Sigmoid colon (tissue), 7 donors: Measurements from ENCODE around the gene NUDC. TPM values are rescaled to one million over a fixed set of nuclear protein-coding genes. Genes with fewer than 3 reads are reported as not detected.

ENCODE experiments used
- DNase-seq: peaks from one replicate; pipeline ENCODE4 v3.0.0-alpha.2; 2019
- H3K27ac ChIP-seq, 4 donors: fragments of 200-600 bp; sonication (generic); one replicate each; pipeline ENCODE4 v1.5.1; 2016 to 2019; ENCODE audit warnings: mild to moderate bottlenecking in 1 of 4
- H3K27me3 ChIP-seq, 3 donors: fragments of 200-600 bp; sonication (generic); one replicate each; pipeline ENCODE4 v1.5.1; 2019; ENCODE audit warnings: mild to moderate bottlenecking in 1 of 3
- H3K36me3 ChIP-seq, 4 donors: fragments of 200-600 bp; sonication (generic); one replicate each; pipeline ENCODE4 v1.5.1; 2016 to 2019
- H3K4me1 ChIP-seq, 4 donors: fragments of 200-600 bp; sonication (generic); one replicate each; pipeline ENCODE4 v1.5.1; 2017 to 2019
- H3K4me3 ChIP-seq, 4 donors: fragments of 200-600 bp; sonication (generic); one replicate each; pipeline ENCODE4 v1.5.1; 2017 to 2019; ENCODE audit warnings: mild to moderate bottlenecking in 2 of 4, moderate library complexity in 1 of 4
- H3K9me3 ChIP-seq, 4 donors: fragments of 200-600 bp in 3 of 4; sonication (generic) in 3 of 4; one replicate each; pipeline versions ENCODE4 v1.5.1 to v1.6.1; 2013 to 2019
- EP300 ChIP-seq, 4 donors: sonication (generic); formaldehyde crosslinking; IDR thresholded peaks; one replicate each; pipeline ENCODE4 v1.6.1; 2017; ENCODE audit warnings: antibody characterized with exemption in 4 of 4
- POLR2A ChIP-seq, 2 donors: fragments of 450-650 bp; IDR thresholded peaks; one replicate each; pipeline ENCODE4 v1.6.1; 2016; ENCODE audit warnings: antibody characterized with exemption in 2 of 2, mild to moderate bottlenecking in 2 of 2, moderate library complexity in 2 of 2
- POLR2AphosphoS5 ChIP-seq, 4 donors: sonication (generic); formaldehyde crosslinking; IDR thresholded peaks; one replicate each; pipeline ENCODE4 v1.6.1; 2017; ENCODE audit warnings: antibody characterized with exemption in 4 of 4
- WGBS, 2 donors: extraction: QIAGEN DNeasy Blood & Tissue Kit; methylation state at CpG; one replicate each; pipeline ENCODE4 v1.1.7; 2013; 5-methylcytosine and 5-hydroxymethylcytosine counted together
- intact Hi-C: fragments of 100-400 bp; cut with DNase I; formaldehyde crosslinking; loops from one replicate; pipeline ENCODE4 v1.15.1; 2023
- polyA plus RNA-seq, 3 donors: library from polyadenylated mRNA; stranded (reverse); fragments of 200-250 nt; gene quantifications; one replicate each; pipeline ENCODE4 v1.2.3, GENCODE V29; 2013
- total RNA-seq, 4 donors: library from RNA; depleted of rRNA; stranded (reverse); fragments of >200 nt; gene quantifications; one replicate each; pipeline ENCODE4 v1.1.0, GENCODE V29; 2016
- TF ChIP-seq, protein P1 (sequence below), 4 experiments: fragments of 450-650 bp in 3 of 4; fragments of 200-600 bp in 1 of 4; IDR thresholded peaks; one replicate each; pipeline ENCODE4 v1.5.1; 2016 to 2019; ENCODE audit warnings: antibody characterized with exemption in 4 of 4, mild to moderate bottlenecking in 3 of 4, moderate library complexity in 2 of 4
- donor health status: healthy with polysubstance abuse.
- donor health status: Bipolar disorder and iron deficiency.
- donor health status: healthy.

NUDC gene
- total and polyA plus RNA-seq, 7 donors, result 28.4 to 82.1 (median 57.1) TPM

GRCh38 chr1:26912147-26912490 is 9.4 kb upstream of the NUDC start:
- Histone ChIP-seq H3K4me1 (no peaks in the 10 kb centered on the region), H3K36me3 (no peaks in the 10 kb centered on the region), H3K27ac (no peak overlapping the region), H3K27me3 (no peaks in the 10 kb centered on the region), H3K9me3 (no peaks in the 10 kb centered on the region), H3K4me3 (no peak overlapping the region)
- intact Hi-C loops, result no loop called here
- TF ChIP-seq, protein P1, sequence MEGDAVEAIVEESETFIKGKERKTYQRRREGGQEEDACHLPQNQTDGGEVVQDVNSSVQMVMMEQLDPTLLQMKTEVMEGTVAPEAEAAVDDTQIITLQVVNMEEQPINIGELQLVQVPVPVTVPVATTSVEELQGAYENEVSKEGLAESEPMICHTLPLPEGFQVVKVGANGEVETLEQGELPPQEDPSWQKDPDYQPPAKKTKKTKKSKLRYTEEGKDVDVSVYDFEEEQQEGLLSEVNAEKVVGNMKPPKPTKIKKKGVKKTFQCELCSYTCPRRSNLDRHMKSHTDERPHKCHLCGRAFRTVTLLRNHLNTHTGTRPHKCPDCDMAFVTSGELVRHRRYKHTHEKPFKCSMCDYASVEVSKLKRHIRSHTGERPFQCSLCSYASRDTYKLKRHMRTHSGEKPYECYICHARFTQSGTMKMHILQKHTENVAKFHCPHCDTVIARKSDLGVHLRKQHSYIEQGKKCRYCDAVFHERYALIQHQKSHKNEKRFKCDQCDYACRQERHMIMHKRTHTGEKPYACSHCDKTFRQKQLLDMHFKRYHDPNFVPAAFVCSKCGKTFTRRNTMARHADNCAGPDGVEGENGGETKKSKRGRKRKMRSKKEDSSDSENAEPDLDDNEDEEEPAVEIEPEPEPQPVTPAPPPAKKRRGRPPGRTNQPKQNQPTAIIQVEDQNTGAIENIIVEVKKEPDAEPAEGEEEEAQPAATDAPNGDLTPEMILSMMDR (IDR thresholded peaks at IDR 0.05), result no peak
- TF ChIP-seq POLR2A (IDR thresholded peaks at IDR 0.05), result no peak
- TF ChIP-seq EP300 (IDR thresholded peaks at IDR 0.05), result no peak
- no peak for TF ChIP-seq POLR2AphosphoS5 (IDR thresholded peaks at IDR 0.05)
- no peak for DNase-seq
- WGBS, 2 donors, result 48 to 69% methylated on average over 2 of the region's 2 CpGs

DNA sequence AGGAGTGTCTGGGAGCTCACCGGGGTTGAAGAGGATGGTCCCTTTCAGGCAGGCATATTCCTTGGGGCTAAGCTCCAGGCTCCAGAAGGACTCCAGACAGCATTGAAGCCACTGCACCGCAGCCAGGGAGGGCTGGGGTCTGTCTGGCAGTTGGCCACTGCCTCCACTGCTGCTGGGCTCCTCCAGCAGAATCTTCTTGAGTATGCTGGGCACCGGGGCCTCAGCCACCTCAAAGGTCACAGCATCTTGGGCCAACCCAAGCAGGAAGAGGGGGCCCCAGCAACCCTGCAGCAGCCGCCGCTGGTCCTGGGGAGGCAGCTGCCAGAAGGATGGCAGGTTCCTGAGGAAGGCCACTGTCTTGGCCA is 8.2 kb upstream of the NUDC start:
- Histone ChIP-seq H3K4me3 (no peak overlapping the region), H3K9me3 (no peaks in the 10 kb centered on the region), H3K27ac (no peak overlapping the region), H3K4me1 (no peaks in the 10 kb centered on the region), H3K36me3 (no peaks in the 10 kb centered on the region), H3K27me3 (no peaks in the 10 kb centered on the region)
- 36 to 65% methylated on average over 5 of the region's 5 CpGs for WGBS, 2 donors
- intact Hi-C loops, result no loop called here
- no peak for DNase-seq
- no peak for TF ChIP-seq POLR2A (IDR thresholded peaks at IDR 0.05)
- TF ChIP-seq EP300 (IDR thresholded peaks at IDR 0.05), result no peak
- TF ChIP-seq, protein P1 (IDR thresholded peaks at IDR 0.05), result no peak
- TF ChIP-seq POLR2AphosphoS5 (IDR thresholded peaks at IDR 0.05), result no peak

GRCh38 chr1:26913754-26914619 is 7.6 kb upstream of the NUDC start, which contains the start of gene NR0B2:
Gene NR0B2, minus strand, starts transcription at chr1:26913975. Its CDS starts 35 bp downstream, at chr1:26913940.
- intact Hi-C loops, result no loop called here
- no peaks in the 10 kb centered on the region for H3K4me1 ChIP-seq
- no peak for DNase-seq
- no peaks in the 10 kb centered on the region for H3K9me3 ChIP-seq
- no peaks in the 10 kb centered on the region for H3K36me3 ChIP-seq
- TF ChIP-seq EP300 (IDR thresholded peaks at IDR 0.05), result no peak
- TF ChIP-seq, protein P1 (IDR thresholded peaks at IDR 0.05), result no peak
- TF ChIP-seq POLR2AphosphoS5 (IDR thresholded peaks at IDR 0.05), result no peak
- no peak for TF ChIP-seq POLR2A (IDR thresholded peaks at IDR 0.05)
- no peak within 1 kb of the TSS for H3K27ac ChIP-seq
- 17 to 65% methylated on average over 16 of the region's 16 CpGs for WGBS, 2 donors
- H3K4me3 ChIP-seq, result no peak within 1 kb of the TSS
- H3K27me3 ChIP-seq, result no peaks in the 10 kb centered on the region

DNA sequence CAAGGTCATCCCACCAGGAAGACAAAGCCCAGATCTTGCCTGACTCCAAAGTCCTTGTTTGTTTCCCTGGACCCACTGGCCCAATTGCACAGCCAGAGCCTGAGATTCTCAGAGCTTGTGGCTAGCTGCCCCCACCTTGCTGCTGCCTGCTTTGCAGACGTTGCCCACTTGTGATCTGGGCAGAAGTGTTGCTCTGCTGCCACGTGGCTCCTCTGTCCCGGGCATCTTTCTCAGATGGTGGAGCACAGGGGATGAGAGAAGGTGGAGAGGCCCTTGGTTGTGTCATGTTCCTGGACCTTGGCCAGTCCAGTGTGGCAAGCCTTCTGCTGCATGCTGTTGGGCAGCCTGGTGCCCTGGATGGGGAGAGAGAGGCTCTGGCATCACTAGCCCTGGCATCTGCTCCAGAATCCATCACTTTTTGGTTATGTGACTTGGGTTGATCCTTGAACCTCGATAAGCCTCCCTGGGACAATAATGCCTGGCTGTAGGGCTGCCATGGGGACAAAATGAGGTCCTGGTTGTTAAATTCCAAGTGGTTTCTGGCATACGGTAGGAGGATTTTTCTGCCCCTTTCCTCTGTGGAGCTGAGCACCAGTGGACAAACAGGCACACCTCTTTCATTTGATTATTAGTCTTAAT is 6.2 kb upstream of the NUDC start:
- no peaks in the 10 kb centered on the region for H3K4me1 ChIP-seq
- intact Hi-C loops, result no loop called here
- WGBS, 2 donors, result 29 to 66% methylated on average over 5 of the region's 5 CpGs
- H3K4me3 ChIP-seq, result no peak overlapping the region
- H3K27me3 ChIP-seq, result no peaks in the 10 kb centered on the region
- TF ChIP-seq POLR2A (IDR thresholded peaks at IDR 0.05), result no peak
- H3K36me3 ChIP-seq, result no peaks in the 10 kb centered on the region
- H3K27ac ChIP-seq, result no peak overlapping the region
- no peaks in the 10 kb centered on the region for H3K9me3 ChIP-seq
- DNase-seq, result no peak

GRCh38 chr1:26921126-26921539 is 410 bp upstream of the NUDC start:
- H3K36me3 ChIP-seq, result peaks cover 0 to 25% (median 16%) of the 10 kb centered on the region in 4 donors
- 18 to 28% methylated on average over 7 of the region's 7 CpGs for WGBS, 2 donors
- no peak for DNase-seq
- no peaks in the 10 kb centered on the region for H3K27me3 ChIP-seq
- TF ChIP-seq EP300 (IDR thresholded peaks at IDR 0.05) (no peak), POLR2AphosphoS5 (IDR thresholded peaks at IDR 0.05) (no peak), POLR2A (IDR thresholded peaks at IDR 0.05) (no peak)
- TF ChIP-seq, protein P1 (IDR thresholded peaks at IDR 0.05), result no peak
- H3K4me3 ChIP-seq, result peak overlapping the region; percentile 68 to 99 (median 80)
- peaks cover 0 to 23% (median 18%) of the 10 kb centered on the region in 4 donors for H3K4me1 ChIP-seq
- H3K27ac ChIP-seq, result peak overlapping the region; percentile 86 to 95 (median 90)
- intact Hi-C loops, result no loop called here
- no peaks in the 10 kb centered on the region for H3K9me3 ChIP-seq
